Fibroblast of skin of left quadriceps (primary cell): ENCODE data around the gene SHISA9.

Experiments used
- DNase-seq, 2 experiments: peaks; one replicate each; pipeline ENCODE4 v3.0.0-alpha.2; 2013; ENCODE audit warnings: low read depth in 2 of 2

SHISA9 gene

GRCh38 chr16:13269359-13269758, 368.0 kb downstream of the SHISA9 start:
- DNase-seq: no peak

- no peak for DNase-seq
Measured at GRCh38 chr16:13269905-13270528, 368.6 kb downstream of the SHISA9 start.

GRCh38 chr16:13270602-13271001, 369.2 kb downstream of the SHISA9 start:
- DNase-seq: no peak

- DNase-seq: no peak
Measured at GRCh38 chr16:13289515-13289914, 388.1 kb downstream of the SHISA9 start.
